ENCODE data around the gene LIMS2.

DNA sequence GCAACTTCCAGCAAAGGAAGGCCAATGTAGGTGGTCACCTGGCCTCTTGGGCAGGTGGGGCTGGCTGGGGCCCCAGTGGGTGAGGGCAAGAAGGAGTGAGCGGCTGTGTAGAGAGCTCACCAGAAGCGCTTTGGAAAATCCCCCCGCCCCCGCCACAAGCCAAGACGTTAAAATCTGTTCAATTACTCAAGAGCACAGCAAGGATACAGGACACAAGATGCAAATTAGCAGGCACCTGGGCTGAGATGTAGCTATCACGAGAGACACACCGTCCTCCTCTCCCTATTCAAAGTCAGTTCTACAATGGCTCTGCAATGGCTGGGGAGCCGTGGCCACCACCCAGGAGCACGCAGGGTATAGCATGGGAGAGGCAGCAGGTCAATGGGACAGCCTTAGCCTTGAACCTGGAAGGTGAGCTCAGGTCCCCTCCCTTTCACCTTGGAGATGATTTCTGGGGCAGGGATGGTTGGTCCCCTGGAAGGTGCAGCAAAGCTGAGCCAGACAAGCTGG lies 67.9 kb downstream of the LIMS2 start:
- TF ChIP-seq, protein P1, sequence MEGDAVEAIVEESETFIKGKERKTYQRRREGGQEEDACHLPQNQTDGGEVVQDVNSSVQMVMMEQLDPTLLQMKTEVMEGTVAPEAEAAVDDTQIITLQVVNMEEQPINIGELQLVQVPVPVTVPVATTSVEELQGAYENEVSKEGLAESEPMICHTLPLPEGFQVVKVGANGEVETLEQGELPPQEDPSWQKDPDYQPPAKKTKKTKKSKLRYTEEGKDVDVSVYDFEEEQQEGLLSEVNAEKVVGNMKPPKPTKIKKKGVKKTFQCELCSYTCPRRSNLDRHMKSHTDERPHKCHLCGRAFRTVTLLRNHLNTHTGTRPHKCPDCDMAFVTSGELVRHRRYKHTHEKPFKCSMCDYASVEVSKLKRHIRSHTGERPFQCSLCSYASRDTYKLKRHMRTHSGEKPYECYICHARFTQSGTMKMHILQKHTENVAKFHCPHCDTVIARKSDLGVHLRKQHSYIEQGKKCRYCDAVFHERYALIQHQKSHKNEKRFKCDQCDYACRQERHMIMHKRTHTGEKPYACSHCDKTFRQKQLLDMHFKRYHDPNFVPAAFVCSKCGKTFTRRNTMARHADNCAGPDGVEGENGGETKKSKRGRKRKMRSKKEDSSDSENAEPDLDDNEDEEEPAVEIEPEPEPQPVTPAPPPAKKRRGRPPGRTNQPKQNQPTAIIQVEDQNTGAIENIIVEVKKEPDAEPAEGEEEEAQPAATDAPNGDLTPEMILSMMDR (IDR thresholded peaks at IDR 0.05), result no peak
- TF ChIP-seq POLR2A (IDR thresholded peaks at IDR 0.05; ENCODE audit: low read depth), result no peak
- no peak for TF ChIP-seq EP300 (IDR thresholded peaks at IDR 0.05)
- TF ChIP-seq POLR2AphosphoS5 (IDR thresholded peaks at IDR 0.05), result no peak
